Stimulated activated CD8-positive, alpha-beta memory T cell treated with anti-CD3 and anti-CD28 coated beads, Interleukin-7, amount 100 ng/mL, for 1 hour (primary cell): ENCODE data around the gene CORO7.

Source experiments
- DNase-seq, 2 donors: peaks; one replicate each; pipeline ENCODE4 v3.0.0-alpha.2; 2020; ENCODE audit warnings: low read depth in 2 of 2

The CORO7 gene

DNA sequence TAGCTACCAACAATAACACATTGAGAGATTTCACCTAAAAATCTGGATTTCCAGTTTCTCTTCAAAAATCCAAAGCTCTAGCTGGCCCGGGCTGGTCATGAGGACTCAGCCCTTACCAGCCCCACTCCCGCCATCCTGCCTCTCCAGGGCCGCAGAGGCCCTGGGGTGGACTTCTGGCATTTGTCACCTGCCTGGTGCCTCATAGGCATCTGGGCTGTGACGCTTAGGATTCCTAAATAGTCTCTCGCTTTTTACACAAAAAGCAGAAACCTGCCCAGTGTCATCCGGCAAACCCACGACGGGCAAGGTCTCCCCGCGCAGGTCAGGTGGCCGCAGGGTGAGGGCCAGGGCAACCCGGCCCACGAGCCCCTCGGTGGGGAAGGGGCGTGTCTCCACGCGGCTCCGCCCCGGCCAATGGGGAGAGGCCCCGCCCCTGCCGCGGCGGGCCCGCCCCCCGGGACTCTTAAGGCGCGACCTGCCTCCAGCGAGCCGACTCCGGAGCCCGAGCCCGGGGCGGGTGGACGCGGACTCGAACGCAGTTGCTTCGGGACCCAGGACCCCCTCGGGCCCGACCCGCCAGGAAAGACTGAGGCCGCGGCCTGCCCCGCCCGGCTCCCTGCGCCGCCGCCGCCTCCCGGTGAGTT, 44.9 kb downstream of the CORO7 start, which contains the start of gene VASN:
Gene VASN (plus strand): TSS at position 492 of the 644 bp plus-strand sequence. CDS start 9,030 bp downstream, outside the sequence.
- DNase-seq = peak; percentile 36 to 50

GRCh38 chr16:4370570-4371356, 45.6 kb downstream of the CORO7 start:
- DNase-seq = no peak

DNA sequence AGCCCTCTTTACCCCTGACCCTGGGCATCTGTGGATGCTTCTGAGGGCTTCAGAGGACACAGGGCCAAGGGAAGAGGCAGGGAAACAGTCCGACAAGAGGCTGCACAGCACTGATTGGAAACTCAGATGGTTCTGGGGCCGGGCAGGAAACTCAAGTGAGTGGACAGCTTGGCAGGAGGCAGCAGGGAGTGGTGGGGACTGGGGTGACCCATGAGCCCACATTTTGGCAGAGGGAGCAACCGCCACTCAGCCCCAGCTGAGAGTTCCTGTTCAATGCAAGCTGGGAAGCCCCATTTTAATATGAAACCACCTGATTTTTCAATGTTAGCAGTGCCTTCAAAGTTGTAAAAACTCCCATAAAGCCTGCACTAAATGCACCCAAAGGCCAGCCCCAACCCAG, 46.2 kb downstream of the CORO7 start:
- DNase-seq = no peak

- no peak for DNase-seq
Observed at GRCh38 chr16:4369007-4369733, 47.2 kb downstream of the CORO7 start.

- DNase-seq = no peak
Observed at GRCh38 chr16:4367393-4367856, 49.0 kb downstream of the CORO7 start.

GRCh38 chr16:4366016-4366415, 50.4 kb downstream of the CORO7 start:
- no peak for DNase-seq

DNA sequence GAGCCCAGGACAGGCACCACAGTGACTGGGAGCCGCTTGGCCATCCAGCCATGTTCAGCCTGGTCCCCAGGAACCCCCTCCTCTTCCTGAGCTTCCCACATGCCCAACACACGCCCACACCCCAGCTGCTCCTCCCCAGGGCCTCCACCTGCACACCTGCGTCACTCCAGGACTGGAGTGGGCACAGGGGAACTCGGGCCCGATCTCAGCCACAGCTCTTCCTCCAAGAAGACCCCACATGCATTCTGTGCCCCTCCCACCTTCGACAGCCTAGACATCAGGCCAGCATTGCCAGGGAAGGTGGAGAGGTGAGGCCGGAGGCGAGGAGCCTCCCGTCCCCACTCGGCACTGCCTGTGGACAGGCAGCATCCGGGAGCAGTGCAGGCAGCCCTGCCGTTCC, 50.8 kb downstream of the CORO7 start:
- DNase-seq = no peak

GRCh38 chr16:4365014-4365406, 51.4 kb downstream of the CORO7 start:
- no peak for DNase-seq

DNA sequence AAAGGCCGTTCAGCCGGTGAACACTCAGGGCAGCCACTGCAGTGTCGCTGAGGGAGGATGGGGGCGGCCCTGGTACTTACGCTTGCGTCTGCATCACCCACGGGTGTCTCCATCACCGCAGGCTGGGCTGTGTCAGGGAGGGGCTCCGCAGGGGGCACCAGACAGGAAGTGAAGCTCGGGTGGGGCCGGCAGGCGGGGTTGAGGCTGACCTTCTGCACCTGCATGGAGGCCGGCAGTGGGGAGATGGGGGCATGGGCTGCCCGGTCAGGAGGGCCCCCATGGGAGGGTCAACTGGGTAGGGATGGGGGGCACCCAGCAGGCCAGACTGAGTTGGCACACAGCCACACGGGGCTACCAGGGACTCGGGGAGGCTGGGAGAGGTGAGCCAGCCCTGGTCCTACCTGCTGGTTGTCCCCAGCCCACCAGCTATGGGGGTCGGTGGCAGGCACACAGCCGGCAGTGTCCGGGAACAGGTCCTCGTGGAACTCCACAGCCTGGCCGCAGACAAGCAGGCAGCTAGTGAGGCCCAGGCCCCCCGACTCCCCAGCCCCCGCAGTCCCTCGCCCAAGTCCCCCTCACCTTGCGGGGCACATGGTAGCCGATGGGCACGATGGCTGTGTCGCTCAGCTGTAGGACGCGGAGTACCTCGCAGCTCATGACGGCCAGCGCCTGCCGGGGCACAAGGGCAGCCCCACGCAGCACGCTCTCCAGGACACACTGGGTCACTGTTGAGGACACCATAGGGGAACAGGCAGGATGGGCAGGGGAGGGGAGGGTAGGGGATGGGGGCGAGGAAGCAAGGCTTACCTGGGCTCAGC, 52.0 kb downstream of the CORO7 start:
- no peak for DNase-seq

DNA sequence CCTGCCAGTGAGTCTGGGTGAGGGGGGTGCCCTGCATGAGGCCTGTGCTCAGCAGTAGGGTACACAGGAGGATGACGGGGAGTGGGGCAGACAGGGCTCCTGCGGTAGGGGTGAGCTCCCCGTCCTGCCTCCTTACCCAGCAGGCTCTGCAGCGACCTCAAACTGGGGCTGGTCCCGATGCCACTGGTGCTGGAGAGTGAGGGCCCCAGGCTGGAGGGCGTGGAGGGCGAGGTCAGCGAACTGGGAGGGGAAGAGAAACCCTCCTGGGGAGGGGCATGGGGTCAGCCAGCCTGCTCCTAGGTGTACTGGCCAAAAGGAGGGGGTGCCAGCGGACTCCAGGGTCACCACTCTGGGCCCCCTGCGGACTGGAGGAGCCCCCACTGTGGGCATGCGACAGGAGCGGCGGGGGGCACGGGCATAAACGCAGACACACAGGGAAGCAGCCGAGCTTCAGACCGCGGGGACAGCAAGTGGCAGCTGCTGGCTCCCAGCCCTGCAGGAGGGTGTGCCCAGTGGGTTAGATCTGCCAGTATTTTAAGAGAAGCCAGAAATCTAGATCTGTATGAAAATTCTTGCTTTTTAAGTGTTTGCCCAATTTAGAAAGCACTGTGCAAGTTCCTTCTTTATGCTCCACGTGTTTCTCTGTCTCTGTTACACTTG, 53.8 kb downstream of the CORO7 start:
- no peak for DNase-seq

GRCh38 chr16:4361944-4362311, 54.5 kb downstream of the CORO7 start:
- no peak for DNase-seq

- DNase-seq = no peak
Observed at GRCh38 chr16:4361033-4361943, 55.1 kb downstream of the CORO7 start.

GRCh38 chr16:4360538-4361021, 55.8 kb downstream of the CORO7 start:
- DNase-seq = no peak

GRCh38 chr16:4359914-4360313, 56.5 kb downstream of the CORO7 start:
- no peak for DNase-seq

DNA sequence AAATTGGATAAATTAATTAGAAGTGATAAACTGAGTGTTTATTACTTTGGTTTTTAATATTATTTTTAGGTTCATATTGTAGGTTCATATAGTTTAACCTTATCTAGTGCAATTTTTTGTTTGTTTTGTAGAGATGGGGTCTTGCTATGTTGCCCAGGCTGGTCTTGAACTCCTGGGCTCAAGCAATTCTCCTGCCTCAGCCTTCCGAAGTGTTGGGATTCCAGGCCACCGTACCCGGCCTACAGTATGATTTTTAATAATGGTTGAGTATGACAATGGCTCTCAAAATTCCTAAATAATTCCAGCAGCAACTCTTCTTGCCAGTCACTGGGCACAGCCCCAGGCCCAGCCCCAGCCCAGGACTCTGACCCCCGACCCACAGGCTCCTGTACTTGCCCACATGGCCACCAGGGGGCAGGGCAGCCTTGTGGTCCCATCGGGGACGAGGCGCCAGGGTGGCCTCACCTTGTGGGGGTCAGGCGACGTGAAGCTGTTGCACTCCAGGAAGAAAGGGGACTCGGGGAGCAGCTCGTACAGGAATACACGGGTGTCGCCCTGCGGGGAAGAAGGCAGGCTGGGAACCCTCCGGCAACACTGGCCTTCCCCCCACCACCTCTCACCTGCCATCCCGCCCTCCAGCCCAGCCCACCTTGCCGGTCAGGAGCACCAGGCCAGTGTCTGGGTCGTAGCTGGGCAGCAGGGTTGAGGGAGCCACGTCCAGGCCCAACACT, 57.4 kb downstream of the CORO7 start:
- DNase-seq = peak; percentile 42 to 51

DNA sequence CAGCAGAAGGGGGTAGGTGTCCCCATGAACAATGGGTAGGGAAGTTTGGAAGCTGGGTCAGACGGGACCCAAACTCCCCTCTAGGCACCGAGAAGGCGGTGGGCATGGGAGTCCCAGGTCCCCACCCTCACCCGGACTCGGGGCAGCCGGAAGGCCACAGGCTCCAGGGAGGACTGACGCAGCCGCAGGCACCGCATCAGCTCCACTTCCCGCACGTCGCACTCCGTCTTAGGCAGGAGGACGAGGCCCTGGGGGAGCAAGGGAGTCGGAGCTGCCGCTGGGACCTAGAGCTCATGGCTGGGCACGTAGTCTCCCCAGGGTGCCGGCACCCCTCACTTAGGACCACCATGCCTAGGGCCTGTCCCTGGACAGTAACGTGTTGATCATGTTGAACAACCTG, 58.2 kb downstream of the CORO7 start:
- no peak for DNase-seq

DNA sequence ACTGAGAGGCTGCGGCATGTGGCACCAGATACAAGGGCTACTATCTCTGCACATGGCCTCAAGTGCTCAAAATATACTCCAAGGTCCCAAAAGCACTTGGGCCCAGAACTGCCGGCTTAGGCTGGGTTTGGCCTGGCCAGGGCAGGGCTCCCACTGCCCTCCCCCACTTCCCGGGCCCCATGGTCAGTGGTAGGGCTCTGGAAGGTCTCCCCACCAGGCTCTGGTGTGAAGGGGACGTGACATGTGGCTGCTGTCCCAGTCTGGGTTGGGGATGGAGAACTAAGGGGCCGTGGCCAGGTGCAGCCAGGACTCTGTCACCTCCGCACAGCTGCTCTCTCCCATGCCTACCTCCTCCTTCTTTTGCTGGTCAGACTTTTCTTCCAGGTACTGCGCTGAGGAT, 59.6 kb downstream of the CORO7 start:
- DNase-seq = no peak

GRCh38 chr16:4354512-4355409, 61.6 kb downstream of the CORO7 start:
- no peak for DNase-seq
